Astrocyte (in vitro differentiated cells and primary cell): Measurements from ENCODE around the gene ITGA8. TPM values are rescaled to one million over a fixed set of nuclear protein-coding genes. Genes with fewer than 3 reads are reported as not detected.

ENCODE experiments used
- DNase-seq: peaks from one replicate; pipeline ENCODE4 v3.0.0-alpha.2; 2010; ENCODE audit warnings: low read depth
- FAIRE-seq: peaks from 2 replicates; lab custom pipeline; 2011; peaks lifted over from hg19 to GRCh38; lab: Jason Lieb, UNC
- H2AFZ ChIP-seq: 2 replicates; pipeline ENCODE4 v1.6.0; 2012; ENCODE audit warnings: low read depth, low read length, inconsistent platforms
- H3K27ac ChIP-seq: 2 replicates; pipeline ENCODE4 v1.5.1; 2011; ENCODE audit warnings: low read depth, low read length, inconsistent platforms
- H3K27me3 ChIP-seq: 2 replicates; pipeline ENCODE4 v1.6.0; 2011; ENCODE audit warnings: low read length, inconsistent platforms; ENCODE audit not compliant: insufficient read depth
- H3K36me3 ChIP-seq: 2 replicates; pipeline ENCODE4 v1.5.1; 2011; ENCODE audit warnings: low read length, inconsistent platforms; ENCODE audit not compliant: insufficient read depth
- H3K4me1 ChIP-seq: 2 replicates; pipeline ENCODE4 v1.5.1; 2011; ENCODE audit warnings: low read length, inconsistent platforms; ENCODE audit not compliant: insufficient read depth
- H3K4me2 ChIP-seq: 2 replicates; pipeline ENCODE4 v1.6.0; 2012; ENCODE audit warnings: low read length, inconsistent platforms
- H3K4me3 ChIP-seq: 2 replicates; pipeline ENCODE4 v1.5.1; 2011; ENCODE audit warnings: low read depth, mild to moderate bottlenecking, low read length, inconsistent platforms; ENCODE audit not compliant: insufficient read depth
- H3K79me2 ChIP-seq: 2 replicates; pipeline ENCODE4 v1.6.0; 2012; ENCODE audit warnings: mild to moderate bottlenecking, low read length, inconsistent platforms; ENCODE audit not compliant: insufficient read depth
- H3K9ac ChIP-seq: 2 replicates; pipeline ENCODE4 v1.6.0; 2012; ENCODE audit warnings: mild to moderate bottlenecking, low read length, inconsistent platforms
- H3K9me3 ChIP-seq: 2 replicates; pipeline ENCODE4 v1.5.1; 2012; ENCODE audit warnings: low read depth, mild to moderate bottlenecking, low read length, inconsistent platforms; ENCODE audit not compliant: insufficient read depth
- H4K20me1 ChIP-seq: 2 replicates; pipeline ENCODE4 v1.6.0; 2012; ENCODE audit warnings: low read length, inconsistent platforms; ENCODE audit not compliant: insufficient read depth
- H3K27ac Mint-ChIP-seq: one replicate; pipeline ENCODE4 v1.8.0; 2021; ENCODE audit warnings: mild to moderate bottlenecking, mixed read lengths; ENCODE audit not compliant: unreplicated experiment
- H3K27me3 Mint-ChIP-seq: one replicate; pipeline ENCODE4 v1.8.0; 2021; ENCODE audit warnings: low read depth, mixed read lengths; ENCODE audit not compliant: unreplicated experiment
- H3K36me3 Mint-ChIP-seq: one replicate; pipeline ENCODE4 v1.8.0; 2021; ENCODE audit warnings: low read depth, mixed read lengths; ENCODE audit not compliant: unreplicated experiment
- H3K4me1 Mint-ChIP-seq: one replicate; pipeline ENCODE4 v1.8.0; 2021; ENCODE audit warnings: low read depth, mixed read lengths; ENCODE audit not compliant: unreplicated experiment
- H3K4me3 Mint-ChIP-seq: one replicate; pipeline ENCODE4 v1.8.0; 2021; ENCODE audit warnings: mild to moderate bottlenecking, moderate library complexity, mixed read lengths; ENCODE audit not compliant: unreplicated experiment
- H3K9me3 Mint-ChIP-seq: one replicate; pipeline ENCODE4 v1.8.0; 2021; ENCODE audit warnings: mild to moderate bottlenecking, mixed read lengths; ENCODE audit not compliant: unreplicated experiment
- CTCF ChIP-seq: IDR thresholded peaks from 2 replicates; pipeline ENCODE4 v1.5.1; 2011; ENCODE audit warnings: low read depth, mild to moderate bottlenecking, inconsistent platforms, low read length, moderate library complexity; ENCODE audit not compliant: insufficient read depth
- EZH2 ChIP-seq: IDR thresholded peaks from 2 replicates; pipeline ENCODE4 v1.6.1; 2012; ENCODE audit warnings: mild to moderate bottlenecking, low read length, inconsistent platforms; ENCODE audit not compliant: insufficient read depth
- total RNA-seq: library from RNA; stranded (reverse); gene quantifications from 2 replicates; pipeline ENCODE4 v1.2.1, GENCODE V29; 2021

ITGA8 gene
- total RNA-seq, 1 donor from 2014 or later: not detected

- no peak overlapping the region for H3K4me3 ChIP-seq
- no peaks in the 10 kb centered on the region for H3K27me3 ChIP-seq
- TF ChIP-seq EZH2 (no peak), CTCF (no peak)
- no peak overlapping the region for H3K4me3 Mint-ChIP-seq
- no peak overlapping the region for H3K9ac ChIP-seq
- H3K4me1 Mint-ChIP-seq: no peaks in the 10 kb centered on the region
- H4K20me1 ChIP-seq: no peaks in the 10 kb centered on the region
- no peak overlapping the region for H3K4me2 ChIP-seq
- H2AFZ ChIP-seq: no peak overlapping the region
- no peaks in the 10 kb centered on the region for H3K79me2 ChIP-seq
- no peak overlapping the region for H3K27ac Mint-ChIP-seq
- H3K9me3 ChIP-seq: no peaks in the 10 kb centered on the region
- H3K9me3 Mint-ChIP-seq: no peaks in the 10 kb centered on the region
- DNase-seq: no peak
- H3K36me3 ChIP-seq: no peaks in the 10 kb centered on the region
- no peaks in the 10 kb centered on the region for H3K27me3 Mint-ChIP-seq
- no peaks in the 10 kb centered on the region for H3K36me3 Mint-ChIP-seq
- no peak for FAIRE-seq
- no peaks in the 10 kb centered on the region for H3K4me1 ChIP-seq
- no peak overlapping the region for H3K27ac ChIP-seq
These were observed 128.3 kb downstream of the ITGA8 start for GRCh38 chr10:15591431-15591830.

GRCh38 chr10:15588635-15589508 is 130.8 kb downstream of the ITGA8 start:
- TF ChIP-seq CTCF: no peak
- no peak for TF ChIP-seq EZH2
- H2AFZ ChIP-seq: no peak overlapping the region
- no peak for DNase-seq
- H3K4me2 ChIP-seq: no peak overlapping the region
- Mint-ChIP-seq H3K4me1 (no peaks in the 10 kb centered on the region), H3K9me3 (no peaks in the 10 kb centered on the region), H3K27me3 (no peaks in the 10 kb centered on the region), H3K27ac (no peak overlapping the region), H3K36me3 (no peaks in the 10 kb centered on the region), H3K4me3 (no peak overlapping the region)
- H3K4me3 ChIP-seq: no peak overlapping the region
- no peaks in the 10 kb centered on the region for H3K4me1 ChIP-seq
- H3K9ac ChIP-seq: no peak overlapping the region
- H3K27me3 ChIP-seq: no peaks in the 10 kb centered on the region
- FAIRE-seq: no peak
- no peaks in the 10 kb centered on the region for H3K79me2 ChIP-seq
- H3K9me3 ChIP-seq: no peaks in the 10 kb centered on the region
- H3K27ac ChIP-seq: no peak overlapping the region
- H3K36me3 ChIP-seq: no peaks in the 10 kb centered on the region
- no peaks in the 10 kb centered on the region for H4K20me1 ChIP-seq

GRCh38 chr10:15588151-15588550 is 131.6 kb downstream of the ITGA8 start:
- no peak overlapping the region for H3K4me3 ChIP-seq
- Mint-ChIP-seq H3K4me1 (no peaks in the 10 kb centered on the region), H3K4me3 (no peak overlapping the region), H3K36me3 (no peaks in the 10 kb centered on the region), H3K27me3 (no peaks in the 10 kb centered on the region), H3K27ac (no peak overlapping the region), H3K9me3 (no peaks in the 10 kb centered on the region)
- no peaks in the 10 kb centered on the region for H3K79me2 ChIP-seq
- no peak overlapping the region for H3K27ac ChIP-seq
- TF ChIP-seq CTCF (no peak), EZH2 (no peak)
- no peak overlapping the region for H2AFZ ChIP-seq
- H3K4me1 ChIP-seq: no peaks in the 10 kb centered on the region
- no peak overlapping the region for H3K9ac ChIP-seq
- no peaks in the 10 kb centered on the region for H3K36me3 ChIP-seq
- no peaks in the 10 kb centered on the region for H3K27me3 ChIP-seq
- H4K20me1 ChIP-seq: no peaks in the 10 kb centered on the region
- no peak overlapping the region for H3K4me2 ChIP-seq
- DNase-seq: no peak
- FAIRE-seq: no peak
- H3K9me3 ChIP-seq: no peaks in the 10 kb centered on the region
